CD4-positive, alpha-beta T cell treated with Interleukin-6 at 100 ng/mL for 8 hours (primary cell): Measurements from ENCODE around the gene WDR88.
"Not testable (repeated sequence)": the region's sequence is repeated elsewhere in the genome, so short reads cannot be mapped to it uniquely, and the experiment has no call there.

ENCODE experiments used
- DNase-seq: peaks from one replicate; pipeline ENCODE4 v3.0.0-alpha.2; 2020; ENCODE audit warnings: mixed read lengths, low spot score

Gene WDR88, protein sequence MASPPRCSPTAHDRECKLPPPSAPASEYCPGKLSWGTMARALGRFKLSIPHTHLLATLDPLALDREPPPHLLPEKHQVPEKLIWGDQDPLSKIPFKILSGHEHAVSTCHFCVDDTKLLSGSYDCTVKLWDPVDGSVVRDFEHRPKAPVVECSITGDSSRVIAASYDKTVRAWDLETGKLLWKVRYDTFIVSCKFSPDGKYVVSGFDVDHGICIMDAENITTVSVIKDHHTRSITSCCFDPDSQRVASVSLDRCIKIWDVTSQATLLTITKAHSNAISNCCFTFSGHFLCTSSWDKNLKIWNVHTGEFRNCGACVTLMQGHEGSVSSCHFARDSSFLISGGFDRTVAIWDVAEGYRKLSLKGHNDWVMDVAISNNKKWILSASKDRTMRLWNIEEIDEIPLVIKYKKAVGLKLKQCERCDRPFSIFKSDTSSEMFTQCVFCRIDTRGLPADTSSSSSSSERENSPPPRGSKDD

GRCh38 chr19:33132021-33132420, at the start of gene WDR88:
Gene WDR88, plus strand, starts transcription at chr19:33132114. Its CDS starts 56 bp downstream, at chr19:33132170.
- no peak for DNase-seq

DNA sequence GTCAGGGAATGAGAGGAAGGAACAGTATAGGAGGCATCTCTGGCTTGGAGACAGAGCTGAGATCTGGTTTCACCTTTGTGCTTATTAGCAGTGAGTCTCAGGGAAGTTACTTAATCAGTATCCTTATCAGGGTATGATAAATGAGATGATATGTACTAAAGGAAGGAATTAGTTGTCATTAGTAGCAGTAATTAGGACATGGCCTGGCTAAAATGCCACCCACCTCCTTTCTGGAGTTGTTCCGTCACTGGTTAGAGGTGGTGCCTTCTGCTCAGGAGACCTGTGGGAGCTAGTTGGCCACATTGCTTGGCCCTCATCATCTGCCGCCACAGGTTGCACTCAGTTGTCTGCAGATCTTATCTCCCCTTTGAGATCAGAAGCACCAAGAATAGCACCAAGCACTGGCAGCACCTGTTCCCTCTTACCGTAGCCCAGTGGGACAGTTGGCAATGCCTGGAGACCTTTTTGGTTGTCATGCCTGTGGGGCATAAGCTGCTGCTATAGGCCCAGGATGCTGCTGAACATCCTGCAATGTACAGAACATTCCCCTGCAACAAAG, 46.3 kb upstream of the WDR88 start:
- no peak for DNase-seq

DNA sequence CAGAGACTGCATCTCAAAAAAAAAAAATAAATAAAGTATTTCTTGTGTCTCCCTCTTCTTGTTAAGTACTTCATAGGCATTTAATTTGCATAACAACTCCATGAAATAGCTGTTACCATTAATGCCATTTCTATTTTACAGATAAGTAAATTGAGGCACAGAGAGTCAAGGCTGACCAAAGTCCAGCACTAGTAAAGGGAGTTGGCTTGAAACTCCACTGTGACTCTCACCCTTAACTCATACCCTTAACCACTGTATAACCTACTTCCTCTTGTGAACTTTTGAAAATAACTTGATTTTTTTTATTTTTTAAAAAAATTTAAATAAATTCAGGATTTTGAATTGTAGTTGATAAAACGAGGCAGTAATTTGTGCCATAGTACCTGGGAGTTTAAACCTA, 45.0 kb upstream of the WDR88 start:
- DNase-seq = no peak

GRCh38 chr19:33089010-33089409, 42.9 kb upstream of the WDR88 start:
- no peak for DNase-seq

DNA sequence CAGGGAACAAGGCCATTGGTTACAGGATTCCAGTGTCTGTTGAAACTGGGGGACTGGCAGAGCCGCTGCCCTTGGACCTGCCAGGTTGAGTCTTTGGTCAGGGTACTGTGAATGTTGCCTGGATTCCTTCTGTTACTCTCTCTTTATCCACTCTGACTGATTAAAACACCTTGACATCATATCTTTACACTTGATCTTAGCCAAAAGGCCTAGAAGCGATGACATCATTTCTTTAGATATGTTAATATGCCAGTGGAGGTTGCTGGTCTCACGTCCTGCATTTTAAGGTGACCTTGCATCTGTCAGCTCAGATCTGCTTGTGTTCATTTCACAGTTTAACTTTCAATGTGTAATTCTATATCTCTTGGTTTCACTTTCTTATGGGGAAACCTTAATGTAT, 41.7 kb upstream of the WDR88 start:
- DNase-seq = no peak

DNA sequence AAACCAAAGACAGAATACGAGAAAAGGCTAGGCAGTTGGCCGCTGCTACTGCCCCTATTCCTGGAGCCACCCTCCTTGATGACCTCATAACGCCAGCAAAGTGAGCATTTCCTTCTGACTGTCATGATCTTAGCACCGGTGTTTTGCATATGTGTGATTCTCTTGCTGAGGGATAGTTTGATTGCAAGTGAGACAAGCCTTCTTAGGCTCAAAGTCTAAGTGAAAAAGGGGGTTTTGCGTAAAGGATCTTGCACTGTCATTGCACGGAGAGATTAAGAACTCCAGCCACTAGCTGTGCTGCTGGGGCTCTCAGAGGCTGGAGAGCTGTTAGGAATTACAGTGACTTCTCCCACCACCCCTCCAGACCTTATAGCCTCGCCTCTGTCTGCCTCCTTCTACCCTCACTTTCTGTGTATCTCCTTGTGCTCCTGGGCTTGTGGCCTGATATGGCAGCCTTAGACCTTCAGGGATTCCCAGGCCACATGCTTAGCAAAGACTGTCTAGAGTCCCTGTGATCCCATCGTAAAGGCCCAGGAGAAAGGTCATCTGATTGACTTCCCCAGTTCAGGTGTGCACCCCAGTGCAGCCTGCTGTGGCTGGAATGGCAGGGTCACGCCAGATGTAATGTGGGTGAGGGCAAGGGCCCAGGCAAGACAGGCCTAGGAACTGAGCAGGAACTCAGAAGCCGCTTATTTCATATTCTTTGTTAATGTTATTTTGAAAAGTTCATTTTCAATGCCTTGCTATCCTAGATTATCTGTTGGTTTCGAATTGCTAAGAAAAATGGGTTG, 38.3 kb upstream of the WDR88 start:
- DNase-seq = no peak

- DNase-seq = no peak
Observed at GRCh38 chr19:33094436-33095067, 37.4 kb upstream of the WDR88 start.

- DNase-seq = no peak
Observed at GRCh38 chr19:33096005-33096404, 35.9 kb upstream of the WDR88 start.

- no peak for DNase-seq
Observed at GRCh38 chr19:33098055-33098534, 33.8 kb upstream of the WDR88 start.

- no peak for DNase-seq
Observed at GRCh38 chr19:33100894-33101644, 30.8 kb upstream of the WDR88 start.

DNA sequence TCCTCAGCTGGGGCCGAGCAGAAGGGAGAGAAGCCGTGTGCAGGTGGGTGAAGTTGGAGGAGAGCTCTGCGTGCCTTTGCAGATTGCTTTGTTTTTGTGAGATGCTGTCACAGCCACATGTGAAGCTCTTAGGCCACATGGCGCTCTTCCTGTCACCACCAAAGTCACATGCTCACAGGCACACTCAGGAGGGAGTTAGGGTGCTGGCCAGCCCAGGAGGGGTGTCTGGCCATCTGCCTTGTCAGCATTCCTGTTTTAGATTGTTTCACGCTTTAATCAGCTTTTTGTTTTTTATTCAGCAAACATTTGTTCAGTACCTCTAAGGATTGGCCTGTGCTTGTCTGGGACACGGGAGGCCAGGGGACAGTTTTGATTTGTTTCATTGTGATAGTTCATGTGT, 29.0 kb upstream of the WDR88 start:
- no peak for DNase-seq

GRCh38 chr19:33108161-33108560, 23.8 kb upstream of the WDR88 start:
- DNase-seq = no peak

GRCh38 chr19:33110137-33110910, 21.6 kb upstream of the WDR88 start:
- DNase-seq = no peak

- no peak for DNase-seq
Observed at GRCh38 chr19:33111587-33111986, 20.3 kb upstream of the WDR88 start.

DNA sequence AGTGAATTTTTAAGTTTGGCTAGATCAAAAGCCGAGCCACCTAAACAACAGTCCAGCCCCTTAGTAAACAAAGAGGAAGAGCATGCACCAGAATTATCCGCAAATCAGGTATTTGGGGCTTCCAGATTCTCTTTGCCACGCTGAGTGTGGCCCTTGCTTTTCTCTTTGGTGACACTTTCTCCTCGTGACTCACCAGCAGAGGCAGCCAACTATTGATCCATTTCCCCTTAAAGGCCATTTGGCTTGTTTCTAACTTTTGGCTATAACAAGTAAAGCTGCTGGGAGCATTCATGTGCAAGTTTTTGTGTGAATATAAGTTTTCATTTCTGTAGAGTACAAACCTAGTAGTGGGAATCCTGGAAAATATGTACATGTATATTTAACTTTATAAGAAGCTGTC, 17.6 kb upstream of the WDR88 start:
- no peak for DNase-seq

DNA sequence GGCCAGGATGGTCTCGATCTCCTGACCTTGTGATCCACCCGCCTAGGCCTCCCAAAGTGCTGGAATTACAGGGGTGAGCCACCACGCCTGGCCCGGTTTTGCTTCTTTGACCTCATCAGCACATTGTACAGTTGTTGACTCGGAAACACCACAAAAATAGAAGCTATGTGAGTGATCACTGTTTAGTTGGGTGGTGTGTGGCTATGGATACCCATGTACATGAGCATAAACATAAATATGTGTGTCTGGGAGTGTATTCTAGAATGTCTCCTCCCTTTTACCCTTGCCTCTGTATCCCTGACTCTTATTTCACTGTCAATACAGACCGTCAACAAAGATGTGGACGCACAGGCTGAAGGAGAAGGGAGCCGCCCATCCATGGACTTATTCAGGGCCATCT, 14.4 kb upstream of the WDR88 start:
- DNase-seq = no peak

GRCh38 chr19:33118643-33119042, 13.3 kb upstream of the WDR88 start:
- DNase-seq = no peak

- no peak for DNase-seq
Observed at GRCh38 chr19:33124207-33125098, 7.5 kb upstream of the WDR88 start.

GRCh38 chr19:33125929-33126388, 6.0 kb upstream of the WDR88 start:
- DNase-seq = peak; percentile 59

DNA sequence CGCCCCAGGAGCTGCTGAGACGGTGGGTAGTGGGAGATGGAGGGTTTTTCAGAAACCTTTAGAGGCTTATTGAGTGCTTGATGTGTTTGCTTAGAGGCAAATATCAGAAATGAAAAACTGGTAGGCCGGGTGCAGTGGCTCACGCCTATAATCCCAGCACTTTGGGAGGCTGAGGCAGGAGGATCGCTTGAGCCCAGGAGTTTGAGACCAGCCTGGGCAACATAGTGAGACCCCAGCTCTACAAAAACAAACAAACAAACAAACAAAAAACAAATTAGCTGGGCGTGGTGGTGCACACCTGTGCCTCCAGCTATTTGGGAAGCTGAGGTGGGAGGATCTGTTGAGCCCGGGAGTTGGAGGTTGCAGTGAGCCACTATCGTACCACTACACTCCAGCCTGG, 5.2 kb upstream of the WDR88 start:
- not testable (repeated sequence) for DNase-seq
